Posterior cingulate gyrus (tissue), 11 donors: ENCODE measurements around the gene MCAM.

ENCODE experiments used
- DNase-seq, 10 donors: peaks; one replicate each; pipeline versions ENCODE4 v3.0.0 to v3.0.0-alpha.2; 2020 to 2021; ENCODE audit warnings: mixed read lengths in 3 of 10
- intact Hi-C: fragments of 100-400 bp; cut with DNase I; formaldehyde crosslinking; loops from one replicate; pipeline ENCODE4 v1.15.1; 2023

MCAM gene

DNA sequence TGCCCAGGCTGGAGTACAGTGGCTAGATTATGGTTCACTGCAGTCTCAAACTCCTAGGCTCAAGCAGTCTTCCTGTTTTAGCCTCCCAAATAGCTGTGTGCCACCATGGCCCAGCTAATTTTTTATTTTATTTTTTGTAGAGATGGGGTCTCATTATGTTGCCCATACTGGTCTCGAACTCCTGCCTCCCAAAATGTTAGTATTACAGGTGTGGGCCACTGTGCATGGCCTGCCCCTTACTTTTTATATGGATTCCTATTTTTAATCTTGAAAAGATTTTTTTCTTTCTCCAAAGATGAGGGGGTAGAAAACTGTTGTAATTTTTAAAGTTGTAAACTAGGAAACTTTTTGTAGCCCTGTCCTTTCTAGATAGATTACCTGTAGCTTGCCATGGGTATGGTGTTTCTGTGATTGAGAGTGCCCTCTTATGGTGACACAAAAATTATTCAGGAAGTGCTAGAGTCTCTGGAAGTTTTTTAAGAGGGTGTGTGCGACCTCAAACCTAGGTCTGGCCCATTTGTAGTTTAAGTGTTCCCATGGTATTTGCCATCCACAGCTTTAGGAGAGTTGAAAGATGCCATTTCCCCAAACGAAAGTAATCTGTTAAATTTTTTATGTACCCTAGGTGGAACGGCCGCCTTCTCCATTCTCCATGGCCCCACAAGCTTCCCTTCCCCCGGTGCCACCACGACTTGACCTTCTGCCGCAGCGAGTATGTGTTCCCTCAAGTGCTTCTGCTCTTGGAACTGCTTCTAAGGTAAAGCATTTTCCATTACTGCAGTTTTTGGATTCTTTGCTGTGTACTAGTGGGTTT is 32.4 kb downstream of the MCAM start:
- intact Hi-C loops: loop anchor here (10.0 kb wide), 1 partner anchor 70 kb away; no protein-coding TSS in a partner anchor
- no peak for DNase-seq

DNA sequence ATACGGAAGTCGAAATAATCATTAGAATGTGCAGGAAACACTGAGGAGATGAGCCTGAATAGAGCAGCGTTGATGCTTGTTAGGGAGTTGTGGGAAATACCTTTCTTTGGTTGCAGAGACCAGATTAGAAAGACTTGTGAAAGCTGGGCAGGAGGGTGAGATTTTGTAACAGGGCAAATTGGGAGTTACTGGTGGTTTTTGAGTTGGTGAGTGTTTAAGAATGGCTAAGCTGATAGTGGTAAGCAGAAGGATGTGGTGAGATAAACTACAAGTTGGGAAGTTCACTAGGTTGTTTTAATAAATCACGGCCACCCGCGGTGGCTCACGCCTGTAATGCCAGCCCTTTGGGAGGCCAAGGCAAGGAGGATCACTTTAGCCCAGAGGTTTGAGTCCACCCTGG is 34.4 kb downstream of the MCAM start:
- intact Hi-C loops: loop anchor here (10.0 kb wide), 1 partner anchor 68 kb away; no protein-coding TSS in a partner anchor
- DNase-seq: no peak

DNA sequence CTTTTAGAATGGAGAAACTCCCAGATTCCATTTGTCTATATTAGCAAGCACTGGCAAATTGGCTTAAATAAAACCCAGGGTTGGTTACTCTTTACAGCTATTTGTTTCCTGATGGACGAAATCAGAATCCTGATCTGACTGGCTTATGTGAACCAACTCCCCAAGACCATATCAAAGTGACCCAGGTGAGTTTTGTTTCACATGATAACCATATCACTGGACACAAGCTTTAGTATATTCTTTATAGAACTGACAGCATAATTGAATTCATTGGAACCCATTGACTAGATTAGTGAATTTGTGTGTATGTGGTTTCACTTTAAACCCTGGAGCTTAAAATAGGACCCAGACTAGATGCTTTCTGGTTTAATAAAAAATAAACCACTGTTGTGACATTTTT is 39.3 kb downstream of the MCAM start:
- intact Hi-C loops: no loop called here

DNA sequence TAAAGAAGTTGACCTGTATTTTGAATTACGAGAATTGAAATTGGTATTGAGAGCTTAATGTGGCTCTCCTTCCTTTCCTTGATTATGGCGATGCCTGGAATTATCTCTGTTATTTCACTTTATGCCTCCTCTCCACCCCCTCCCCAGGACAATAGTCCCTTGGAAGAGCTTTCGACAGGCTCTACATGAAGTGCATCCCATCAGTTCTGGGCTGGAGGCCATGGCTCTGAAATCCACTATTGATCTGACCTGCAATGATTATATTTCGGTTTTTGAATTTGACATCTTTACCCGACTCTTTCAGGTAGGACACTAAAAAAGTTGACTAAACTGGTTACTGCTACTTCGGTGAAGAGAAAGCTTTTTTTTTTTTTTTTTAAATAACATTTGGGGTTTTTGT is 43.2 kb downstream of the MCAM start:
- intact Hi-C loops: no loop called here
- no peak for DNase-seq

More for the DNA sequence above, 39.3 kb downstream of the MCAM start:
- DNase-seq: no peak

DNA sequence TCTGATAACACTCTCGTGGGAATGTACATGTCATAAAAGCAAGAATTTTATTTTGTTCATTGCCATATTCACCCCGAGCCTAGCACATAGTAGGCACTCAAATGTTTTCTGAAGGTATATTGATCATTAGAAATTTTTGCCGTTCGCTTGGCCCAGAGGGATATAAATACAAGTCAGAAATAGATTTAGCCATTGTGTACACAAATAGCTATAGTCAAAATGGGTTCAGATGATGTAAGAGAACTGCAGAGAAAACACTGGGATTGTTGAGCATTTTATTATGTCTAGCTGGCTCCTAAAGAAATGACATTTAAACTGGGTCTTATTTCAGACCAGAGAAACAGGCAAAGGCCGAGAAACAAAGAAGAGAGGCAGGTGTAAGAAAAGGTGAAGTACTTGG is 49.3 kb downstream of the MCAM start:
- DNase-seq: no peak

DNA sequence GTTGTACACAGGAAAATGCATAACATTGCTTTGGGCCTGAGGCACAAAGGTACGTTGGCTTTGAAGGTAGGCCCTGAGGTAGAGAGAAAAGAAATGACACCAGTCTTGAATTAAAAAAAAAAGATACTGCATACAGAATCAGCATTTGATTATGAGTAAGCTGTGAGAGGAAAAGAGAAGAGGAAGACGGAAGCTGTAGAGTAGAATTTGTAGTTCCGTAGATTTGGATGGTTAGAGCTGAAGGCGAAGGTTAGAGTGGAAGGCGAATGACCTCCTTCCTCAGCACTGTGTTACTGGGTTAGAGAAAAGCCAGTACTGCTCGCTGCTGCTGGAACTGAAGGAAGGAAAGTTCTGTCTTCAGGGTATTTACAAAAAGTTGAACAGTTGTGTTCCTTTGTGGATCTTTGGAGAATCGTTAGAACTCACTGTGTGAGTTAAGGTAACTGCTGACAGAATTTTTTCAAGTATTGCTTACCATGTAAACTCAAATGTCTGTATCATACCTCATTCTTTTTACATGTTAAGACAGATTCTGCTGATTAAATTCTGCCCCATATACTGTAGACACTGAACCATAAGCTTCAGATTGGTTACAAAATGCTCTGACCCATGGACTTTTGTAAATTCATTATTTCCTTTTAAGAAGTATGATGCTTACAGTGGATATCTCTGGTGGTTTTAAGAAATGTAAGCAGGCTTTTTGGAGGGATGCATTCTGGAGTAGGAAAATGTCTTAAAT is 50.2 kb downstream of the MCAM start:
- DNase-seq: no peak
- intact Hi-C loops: no loop called here

More for the DNA sequence above, 49.3 kb downstream of the MCAM start:
- intact Hi-C loops: no loop called here

DNA sequence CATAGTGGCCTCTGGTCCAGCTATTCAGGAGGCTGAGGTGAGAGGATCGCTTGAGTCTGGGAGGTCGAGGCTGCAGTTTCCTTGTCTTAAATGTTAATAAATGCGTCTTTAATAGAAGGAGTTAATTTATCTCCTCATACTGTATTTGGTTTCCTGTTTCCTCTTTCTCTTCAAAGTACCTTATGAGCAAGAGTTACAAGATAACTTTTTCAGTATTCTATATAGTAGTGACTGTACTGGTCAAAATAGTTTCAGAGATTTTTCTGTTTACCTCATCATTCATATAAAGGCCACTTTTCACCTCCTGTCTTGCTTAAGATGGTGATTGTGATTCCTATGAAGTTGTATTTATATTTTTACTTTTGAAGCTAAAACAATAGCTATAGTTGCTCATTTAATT is 50.9 kb downstream of the MCAM start:
- intact Hi-C loops: no loop called here
- no peak for DNase-seq

DNA sequence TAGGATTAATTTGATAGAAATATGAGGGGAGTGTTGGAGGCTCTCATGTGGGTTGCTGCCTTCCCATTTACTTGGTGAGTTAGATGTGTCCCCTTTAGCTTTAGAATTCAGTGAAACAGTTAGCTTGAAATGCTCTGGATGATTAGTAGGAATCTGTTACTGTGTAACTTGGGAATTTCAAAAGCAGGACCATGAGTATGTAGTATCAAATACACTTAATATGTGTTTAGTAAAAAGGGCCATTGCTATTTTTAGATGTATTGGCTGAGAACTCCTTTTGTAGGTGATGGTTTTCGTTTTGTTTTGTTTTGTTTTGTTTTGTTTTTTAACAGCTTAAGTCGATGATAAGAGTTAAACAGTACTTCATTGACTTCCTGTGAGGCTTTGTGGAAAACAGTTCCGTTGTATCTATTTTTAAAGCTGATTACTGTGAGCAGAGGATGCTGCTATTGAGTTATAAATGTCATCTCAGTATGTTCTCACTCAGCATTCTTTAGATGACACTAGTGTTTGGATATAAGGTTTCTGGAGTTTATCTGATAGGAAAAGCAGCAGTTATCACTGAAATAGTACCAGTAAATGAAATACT is 53.5 kb downstream of the MCAM start:
- intact Hi-C loops: no loop called here
- DNase-seq: no peak

DNA sequence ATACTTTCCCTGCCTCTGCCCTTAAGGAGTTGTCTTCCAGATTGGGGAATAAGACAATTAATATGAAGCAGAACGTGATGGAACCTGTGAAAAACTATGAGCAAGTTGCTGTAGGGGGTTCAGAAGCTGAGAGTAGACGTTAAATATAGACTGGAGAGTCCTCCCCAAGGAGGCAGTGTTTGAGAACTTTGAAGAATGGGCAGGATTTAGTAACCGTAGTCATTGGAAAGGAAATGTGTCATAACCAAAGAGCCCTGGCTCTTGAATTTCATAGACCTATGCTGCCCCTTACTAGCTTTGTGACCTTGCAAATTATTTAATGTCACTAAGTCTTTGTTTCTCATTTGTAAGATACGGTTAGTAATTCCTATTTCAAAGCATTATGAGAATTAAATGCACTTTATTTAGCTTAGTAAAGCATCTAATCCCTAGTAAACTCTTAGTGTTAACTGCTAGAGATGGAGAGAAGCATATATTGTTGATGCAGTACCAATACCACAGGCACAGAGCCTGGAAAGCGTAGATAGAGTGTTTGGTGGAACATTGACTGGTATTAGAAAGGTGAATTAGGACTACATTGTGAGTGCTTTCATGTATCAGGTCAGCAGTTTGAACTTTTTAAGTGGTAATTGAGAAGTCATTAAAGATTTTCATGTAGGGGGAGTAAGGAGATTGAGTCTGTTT is 54.1 kb downstream of the MCAM start:
- DNase-seq: no peak
- intact Hi-C loops: no loop called here

DNA sequence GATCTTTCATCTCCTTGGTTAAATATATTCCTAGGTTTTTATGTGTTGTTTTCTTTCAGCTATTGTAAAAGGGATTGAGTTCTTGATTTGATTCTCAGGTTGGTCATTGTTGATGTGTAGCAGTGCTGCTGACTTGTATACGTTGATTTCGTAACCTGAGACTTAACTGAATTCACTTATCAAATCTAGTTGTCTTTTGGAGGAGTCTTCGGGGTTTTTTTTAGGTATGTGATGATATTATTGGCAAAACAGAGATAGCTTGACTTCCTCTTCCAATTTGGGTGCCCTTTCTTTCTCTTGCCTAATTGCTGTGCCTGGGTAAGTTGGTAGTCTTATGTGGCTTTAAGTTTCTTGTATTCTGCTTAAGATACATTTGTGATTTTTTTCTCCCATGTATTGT is 57.9 kb downstream of the MCAM start:
- intact Hi-C loops: no loop called here
- DNase-seq: no peak
